H1 (cell line): Measurements from ENCODE around the gene DLL1.

Experiments used
- CEBPB ChIP-seq: IDR thresholded peaks from 2 replicates; pipeline ENCODE4 v1.6.1; 2012; ENCODE audit warnings: low read depth, low read length
- CREB1 ChIP-seq: IDR thresholded peaks from 2 replicates; pipeline ENCODE4 v1.6.1; 2012; ENCODE audit warnings: inconsistent platforms
- EZH2 ChIP-seq: fragments of 200-600 bp; sonication (generic); IDR thresholded peaks from 2 replicates; pipeline ENCODE4 v1.7.1; 2012; ENCODE audit warnings: low read depth, mild to moderate bottlenecking, moderate library complexity, low read length, inconsistent platforms; ENCODE audit not compliant: severe bottlenecking
- FOSL1 ChIP-seq: IDR thresholded peaks from 2 replicates; pipeline ENCODE4 v1.6.1; 2011; ENCODE audit warnings: mild to moderate bottlenecking, low read depth, low read length, moderate library complexity; ENCODE audit not compliant: insufficient read depth
- GTF2F1 ChIP-seq: IDR thresholded peaks from 2 replicates; pipeline ENCODE4 v1.6.1; 2012; ENCODE audit warnings: low read depth, low read length, improper control_type of control experiment, borderline replicate concordance
- POLR2A ChIP-seq, 2 experiments: IDR thresholded peaks; 1 replicate in 1 of 2; 2 replicates in 1 of 2; pipeline ENCODE4 v1.6.1; 2011; ENCODE audit warnings: low read depth in 2 of 2, low read length in 2 of 2, mild to moderate bottlenecking in 2 of 2; ENCODE audit errors: control extremely low read depth in 1 of 2
- POLR2AphosphoS5 ChIP-seq: IDR thresholded peaks from 2 replicates; pipeline ENCODE4 v1.6.1; 2011; ENCODE audit warnings: low read depth, low read length
- SP2 ChIP-seq: IDR thresholded peaks from 2 replicates; pipeline ENCODE4 v1.6.1; 2012; ENCODE audit warnings: mild to moderate bottlenecking, low read length, inconsistent platforms
- SRF ChIP-seq: IDR thresholded peaks from 2 replicates; pipeline ENCODE4 v1.6.1; 2011; ENCODE audit warnings: mild to moderate bottlenecking, low read depth, low read length, moderate library complexity
- TBP ChIP-seq: IDR thresholded peaks from 2 replicates; pipeline ENCODE4 v1.6.1; 2011; ENCODE audit warnings: low read depth, low read length, improper control_type of control experiment
- YY1 ChIP-seq: IDR thresholded peaks from 2 replicates; pipeline ENCODE4 v1.6.1; 2011; ENCODE audit warnings: low read depth, mild to moderate bottlenecking, low read length
- TF ChIP-seq, protein P1 (sequence below), 3 experiments: IDR thresholded peaks; 1 replicate in 2 of 3; 2 replicates in 1 of 3; pipeline versions ENCODE4 v1.5.1 to v1.6.1; 2011; ENCODE audit warnings: low read length in 3 of 3, mild to moderate bottlenecking in 3 of 3, inconsistent platforms in 2 of 3, low read depth in 1 of 3, moderate library complexity in 1 of 3; ENCODE audit not compliant: insufficient read depth in 1 of 3; ENCODE audit errors: control extremely low read depth in 1 of 3
- TF ChIP-seq, protein P2 (sequence below): IDR thresholded peaks from 2 replicates; pipeline ENCODE4 v1.6.1; 2011; ENCODE audit warnings: low read length, improper control_type of control experiment

DNA sequence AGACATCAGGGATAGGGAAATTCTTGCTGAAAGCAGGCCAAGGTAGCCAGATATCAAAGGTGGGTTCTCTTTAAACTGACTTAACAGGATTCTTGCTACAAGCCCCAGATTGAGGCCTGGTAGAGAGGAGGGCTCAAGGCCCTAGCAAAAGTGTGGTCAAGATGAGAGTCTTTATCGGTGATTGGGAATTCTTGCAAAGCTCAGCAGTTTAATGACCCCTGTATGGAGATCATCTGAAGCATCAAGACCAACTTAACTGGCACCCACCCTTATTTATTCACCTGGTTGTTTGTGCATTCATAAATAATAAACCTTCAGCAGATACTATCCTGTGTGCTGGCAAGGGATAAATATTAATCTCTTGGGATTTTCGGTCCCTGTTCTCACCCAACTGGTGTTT, 22.0 kb upstream of the DLL1 start:
- TF ChIP-seq GTF2F1 (no peak), YY1 (no peak), POLR2AphosphoS5 (no peak), CEBPB (no peak), SP2 (no peak), EZH2 (no peak), SRF (no peak), TBP (no peak), POLR2A (IDR thresholded peaks at IDR 0.05; ENCODE audit: control extremely low read depth in 1 of 2, low read depth in 2 of 2, low read length in 2 of 2) (no peak), CREB1 (no peak), FOSL1 (no peak)
- TF ChIP-seq, protein P1, sequence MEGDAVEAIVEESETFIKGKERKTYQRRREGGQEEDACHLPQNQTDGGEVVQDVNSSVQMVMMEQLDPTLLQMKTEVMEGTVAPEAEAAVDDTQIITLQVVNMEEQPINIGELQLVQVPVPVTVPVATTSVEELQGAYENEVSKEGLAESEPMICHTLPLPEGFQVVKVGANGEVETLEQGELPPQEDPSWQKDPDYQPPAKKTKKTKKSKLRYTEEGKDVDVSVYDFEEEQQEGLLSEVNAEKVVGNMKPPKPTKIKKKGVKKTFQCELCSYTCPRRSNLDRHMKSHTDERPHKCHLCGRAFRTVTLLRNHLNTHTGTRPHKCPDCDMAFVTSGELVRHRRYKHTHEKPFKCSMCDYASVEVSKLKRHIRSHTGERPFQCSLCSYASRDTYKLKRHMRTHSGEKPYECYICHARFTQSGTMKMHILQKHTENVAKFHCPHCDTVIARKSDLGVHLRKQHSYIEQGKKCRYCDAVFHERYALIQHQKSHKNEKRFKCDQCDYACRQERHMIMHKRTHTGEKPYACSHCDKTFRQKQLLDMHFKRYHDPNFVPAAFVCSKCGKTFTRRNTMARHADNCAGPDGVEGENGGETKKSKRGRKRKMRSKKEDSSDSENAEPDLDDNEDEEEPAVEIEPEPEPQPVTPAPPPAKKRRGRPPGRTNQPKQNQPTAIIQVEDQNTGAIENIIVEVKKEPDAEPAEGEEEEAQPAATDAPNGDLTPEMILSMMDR (IDR thresholded peaks at IDR 0.05; ENCODE audit: control extremely low read depth in 1 of 3, insufficient read depth in 1 of 3, low read depth in 1 of 3, low read length in 3 of 3): no peak
- TF ChIP-seq, protein P2, sequence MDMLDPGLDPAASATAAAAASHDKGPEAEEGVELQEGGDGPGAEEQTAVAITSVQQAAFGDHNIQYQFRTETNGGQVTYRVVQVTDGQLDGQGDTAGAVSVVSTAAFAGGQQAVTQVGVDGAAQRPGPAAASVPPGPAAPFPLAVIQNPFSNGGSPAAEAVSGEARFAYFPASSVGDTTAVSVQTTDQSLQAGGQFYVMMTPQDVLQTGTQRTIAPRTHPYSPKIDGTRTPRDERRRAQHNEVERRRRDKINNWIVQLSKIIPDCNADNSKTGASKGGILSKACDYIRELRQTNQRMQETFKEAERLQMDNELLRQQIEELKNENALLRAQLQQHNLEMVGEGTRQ: no peak
